Fibroblast of skin of right quadriceps (primary cell): ENCODE measurements around the gene KXD1.

Experiments
- DNase-seq: peaks from one replicate; pipeline ENCODE4 v3.0.0-alpha.2; 2013

The KXD1 gene

DNA sequence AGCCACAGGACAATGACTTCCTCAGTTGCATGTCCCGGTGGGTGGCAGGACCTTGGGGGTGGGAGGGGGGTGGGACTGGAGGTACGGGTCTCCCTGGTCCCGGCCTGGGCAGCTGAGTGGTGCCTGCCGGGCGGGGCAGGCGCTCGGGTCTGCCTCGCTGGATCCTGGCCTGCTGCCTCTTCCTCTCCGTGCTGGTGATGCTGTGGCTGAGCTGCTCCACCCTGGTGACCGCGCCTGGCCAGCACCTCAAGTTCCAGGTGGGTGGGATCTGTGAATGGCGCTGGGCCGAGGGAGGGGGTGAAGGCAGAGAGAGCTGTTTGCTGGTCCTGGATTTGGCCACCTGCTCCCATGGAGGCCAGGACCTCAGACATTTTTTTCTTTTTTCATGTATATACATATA, 60.6 kb downstream of the KXD1 start:
- no peak for DNase-seq
